H9 (cell line): Measurements from ENCODE around the gene FTH1. TPM values are rescaled to one million over a fixed set of nuclear protein-coding genes. Genes with fewer than 3 reads are reported as not detected.

Experiments
- DNase-seq: peaks from one replicate; pipeline ENCODE4 v3.0.0-alpha.2; 2017
- H2AFZ ChIP-seq: one replicate; pipeline ENCODE4 v1.6.1; 2013; ENCODE audit warnings: mild to moderate bottlenecking, low read length, control low read depth, moderate library complexity
- H2AK5ac ChIP-seq: 2 replicates; pipeline ENCODE4 v1.6.1; 2013; ENCODE audit warnings: low read length, control low read depth, mixed read lengths; ENCODE audit not compliant: insufficient read length
- H2BK120ac ChIP-seq: one replicate; pipeline ENCODE4 v1.6.1; 2013; ENCODE audit warnings: low read depth, mild to moderate bottlenecking, low read length, control low read depth, inconsistent platforms; ENCODE audit not compliant: poor library complexity, severe bottlenecking
- H2BK12ac ChIP-seq: 2 replicates; pipeline ENCODE4 v1.6.1; 2013; ENCODE audit warnings: low read length, control low read depth, mixed read lengths, low read depth; ENCODE audit not compliant: insufficient read length
- H2BK15ac ChIP-seq: 2 replicates; pipeline ENCODE4 v1.6.1; 2013; ENCODE audit warnings: low read depth, low read length, control low read depth
- H2BK20ac ChIP-seq: one replicate; pipeline ENCODE4 v1.6.1; 2013; ENCODE audit warnings: low read depth, mild to moderate bottlenecking, low read length, control low read depth, inconsistent platforms; ENCODE audit not compliant: poor library complexity, severe bottlenecking
- H2BK5ac ChIP-seq: 2 replicates; pipeline ENCODE4 v1.6.1; 2013; ENCODE audit warnings: low read length, control low read depth, mixed read lengths; ENCODE audit not compliant: insufficient read length
- H3K14ac ChIP-seq: 2 replicates; pipeline ENCODE4 v1.6.1; 2013; ENCODE audit warnings: low read length, control low read depth; ENCODE audit not compliant: insufficient read depth
- H3K18ac ChIP-seq: 2 replicates; pipeline ENCODE4 v1.6.1; 2013; ENCODE audit warnings: low read depth, mild to moderate bottlenecking, mixed read lengths, low read length, control low read depth; ENCODE audit not compliant: insufficient read length
- H3K23ac ChIP-seq: 2 replicates; pipeline ENCODE4 v1.6.1; 2013; ENCODE audit warnings: low read length, control low read depth, mixed read lengths, low read depth; ENCODE audit not compliant: insufficient read length
- H3K23me2 ChIP-seq: 2 replicates; pipeline ENCODE4 v1.6.1; 2013; ENCODE audit warnings: low read depth, mild to moderate bottlenecking, mixed read lengths, low read length, control low read depth; ENCODE audit not compliant: insufficient read length, poor library complexity, severe bottlenecking
- H3K27ac ChIP-seq: 2 replicates; pipeline ENCODE4 v1.5.1; 2013; ENCODE audit warnings: low read length, control low read depth, mixed read lengths, low read depth; ENCODE audit not compliant: insufficient read length
- H3K27me3 ChIP-seq: 2 replicates; pipeline ENCODE4 v1.6.1; 2013; ENCODE audit warnings: low read length, control low read depth, inconsistent platforms; ENCODE audit not compliant: insufficient read depth
- H3K4ac ChIP-seq: 2 replicates; pipeline ENCODE4 v1.6.1; 2013; ENCODE audit warnings: low read depth, mild to moderate bottlenecking, control low read depth, inconsistent platforms, low read length, moderate library complexity
- H3K4me1 ChIP-seq: 2 replicates; pipeline ENCODE4 v1.6.1; 2013; ENCODE audit warnings: low read length, control low read depth, inconsistent platforms; ENCODE audit not compliant: insufficient read depth
- H3K4me2 ChIP-seq: 2 replicates; pipeline ENCODE4 v1.6.1; 2013; ENCODE audit warnings: low read length, control low read depth, mixed read lengths; ENCODE audit not compliant: insufficient read length, insufficient read depth
- H3K56ac ChIP-seq: 2 replicates; pipeline ENCODE4 v1.6.1; 2013; ENCODE audit warnings: low read depth, mild to moderate bottlenecking, mixed read lengths, low read length, control low read depth; ENCODE audit not compliant: insufficient read length
- H3K79me1 ChIP-seq: 2 replicates; pipeline ENCODE4 v1.6.1; 2013; ENCODE audit warnings: low read depth, mild to moderate bottlenecking, moderate library complexity, low read length, control low read depth, inconsistent platforms; ENCODE audit not compliant: insufficient read depth, poor library complexity, severe bottlenecking
- H3K79me2 ChIP-seq: 2 replicates; pipeline ENCODE4 v1.6.1; 2013; ENCODE audit warnings: low read length, control low read depth, inconsistent platforms; ENCODE audit not compliant: insufficient read depth
- H3K9ac ChIP-seq: 2 replicates; pipeline ENCODE4 v1.6.1; 2013; ENCODE audit warnings: low read length, control low read depth, mixed read lengths; ENCODE audit not compliant: insufficient read length; ENCODE audit errors: extremely low read depth
- H3K9me3 ChIP-seq: one replicate; pipeline ENCODE4 v1.6.1; 2013; ENCODE audit warnings: low read depth, low read length, inconsistent platforms; ENCODE audit not compliant: control insufficient read depth
- H3T11ph ChIP-seq: one replicate; pipeline ENCODE4 v1.6.1; 2013; ENCODE audit warnings: mild to moderate bottlenecking, low read length, control low read depth, inconsistent platforms
- H4K20me1 ChIP-seq: one replicate; pipeline ENCODE4 v1.6.1; 2013; ENCODE audit not compliant: control insufficient read depth, insufficient read length, insufficient read depth
- H4K5ac ChIP-seq: 2 replicates; pipeline ENCODE4 v1.6.1; 2013; ENCODE audit warnings: low read depth, mild to moderate bottlenecking, mixed read lengths, low read length, control low read depth; ENCODE audit not compliant: insufficient read length
- H4K8ac ChIP-seq: replicated peaks from 2 replicates; pipeline ENCODE4 v1.6.1; 2013; ENCODE audit warnings: low read length, control low read depth, mixed read lengths, low read depth; ENCODE audit not compliant: insufficient read length
- H4K91ac ChIP-seq: 2 replicates; pipeline ENCODE4 v1.6.1; 2013; ENCODE audit warnings: low read depth, mild to moderate bottlenecking, moderate library complexity, mixed read lengths, low read length, control low read depth; ENCODE audit not compliant: insufficient read length
- H3K27ac Mint-ChIP-seq, 3 experiments: 2 replicates in 2 of 3; 3 replicates in 1 of 3; pipeline ENCODE4 v1.8.0; 2020 to 2021; ENCODE audit warnings: mixed read lengths in 3 of 3, mild to moderate bottlenecking in 1 of 3, moderate library complexity in 1 of 3
- H3K27me3 Mint-ChIP-seq: 2 replicates; pipeline ENCODE4 v1.8.0; 2021; ENCODE audit warnings: low read depth, mild to moderate bottlenecking, moderate library complexity, mixed read lengths
- H3K36me3 Mint-ChIP-seq, 3 experiments: 2 replicates in 2 of 3; 3 replicates in 1 of 3; pipeline ENCODE4 v1.8.0; 2020 to 2021; ENCODE audit warnings: low read depth in 3 of 3, mixed read lengths in 3 of 3; ENCODE audit not compliant: insufficient read depth in 1 of 3
- H3K4me1 Mint-ChIP-seq, 2 experiments: 2 replicates each; pipeline ENCODE4 v1.8.0; 2020; ENCODE audit warnings: mixed read lengths in 2 of 2
- H3K4me3 Mint-ChIP-seq, 2 experiments: 2 replicates in 1 of 2; 3 replicates in 1 of 2; pipeline ENCODE4 v1.8.0; 2020 to 2021; ENCODE audit warnings: mild to moderate bottlenecking in 2 of 2, mixed read lengths in 2 of 2, moderate library complexity in 1 of 2
- H3K9me3 Mint-ChIP-seq, 2 experiments: 2 replicates in 1 of 2; 3 replicates in 1 of 2; pipeline ENCODE4 v1.8.0; 2020; ENCODE audit warnings: mild to moderate bottlenecking in 2 of 2, mixed read lengths in 2 of 2, moderate library complexity in 1 of 2
- WGBS: extraction: QIAGEN DNeasy Blood & Tissue Kit; methylation state at CpG from one replicate; pipeline ENCODE4 v1.1.7; 2013; ENCODE audit warnings: missing lambda C conversion rate, low lambda C conversion rate, mixed read lengths; ENCODE audit not compliant: insufficient read length; ENCODE audit errors: extremely low coverage; 5-methylcytosine and 5-hydroxymethylcytosine counted together
- total RNA-seq: library from RNA; stranded (reverse); gene quantifications from 2 replicates; pipeline ENCODE4 v1.2.1, GENCODE V29; 2021
- TF ChIP-seq, protein P1 (sequence below): fragments of 200-600 bp; sonication (generic); conservative IDR thresholded peaks from 3 replicates; pipeline ENCODE4 v1.8.0; 2021; ENCODE audit warnings: antibody characterized with exemption, mild to moderate bottlenecking

The FTH1 gene
- total RNA-seq, 1 experiment from 2014 or later: 1,505 TPM

DNA sequence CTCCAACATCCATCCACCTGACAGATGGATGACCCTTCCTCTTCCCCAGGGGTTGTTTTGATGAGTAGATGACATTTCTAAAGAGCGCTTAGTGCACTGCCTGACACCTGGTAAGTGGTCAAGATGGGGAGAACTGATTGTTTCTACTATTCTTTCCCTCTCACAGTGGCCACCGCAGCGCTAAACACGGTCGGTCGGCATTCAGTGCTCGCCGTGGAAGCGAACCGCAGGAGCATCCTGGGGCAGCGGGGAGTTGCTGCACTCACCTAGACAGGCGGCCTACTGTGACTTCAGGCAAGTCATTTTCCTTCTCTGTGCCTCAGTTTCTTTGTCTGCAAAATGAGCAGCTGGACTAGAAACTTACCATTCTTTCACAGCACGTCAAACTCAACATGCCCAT, 22.2 kb downstream of the FTH1 start:
- no peak overlapping the region for H3K56ac ChIP-seq

More for the DNA sequence above, 22.2 kb downstream of the FTH1 start:
- H3K9ac ChIP-seq: no peak overlapping the region
- H3K9me3 Mint-ChIP-seq: no peaks in the 10 kb centered on the region; a peak in 1 of 5 replicates
- no peak overlapping the region for H3K18ac ChIP-seq
- no peak overlapping the region for H3K27ac ChIP-seq
- no peaks in the 10 kb centered on the region for H3K79me1 ChIP-seq
- no peak overlapping the region for H3K14ac ChIP-seq
- no peaks in the 10 kb centered on the region for H3K79me2 ChIP-seq
- peaks cover 0 to 16% of the 10 kb centered on the region in 2 experiments; a peak in 3 of 4 replicates for H3K4me1 Mint-ChIP-seq
- no peak overlapping the region for H4K8ac ChIP-seq
- no peak overlapping the region for H2AFZ ChIP-seq
- DNase-seq: no peak
- H2BK12ac ChIP-seq: no peak overlapping the region
- no peak overlapping the region for H3T11ph ChIP-seq
- H3K23ac ChIP-seq: no peak overlapping the region
- no peak overlapping the region for H3K4me2 ChIP-seq
- H4K91ac ChIP-seq: no peak overlapping the region
- no peaks in the 10 kb centered on the region for H3K9me3 ChIP-seq
- H2BK15ac ChIP-seq: no peak overlapping the region
- H3K4me3 Mint-ChIP-seq: no peak overlapping the region
- no peak overlapping the region for H4K5ac ChIP-seq
- no peaks in the 10 kb centered on the region for H4K20me1 ChIP-seq
- no peaks in the 10 kb centered on the region for H3K23me2 ChIP-seq
- WGBS: no CpG with 5 or more reads among the region's 13 CpGs
- H2BK20ac ChIP-seq: no peak overlapping the region
- no peak overlapping the region for H3K4ac ChIP-seq
- no peak overlapping the region for H2BK120ac ChIP-seq
- H3K27me3 ChIP-seq: no peaks in the 10 kb centered on the region
- H3K27me3 Mint-ChIP-seq: peaks cover 15% of the 10 kb centered on the region
- no peak overlapping the region for H3K27ac Mint-ChIP-seq
- H3K36me3 Mint-ChIP-seq: no peaks in the 10 kb centered on the region
- no peaks in the 10 kb centered on the region; the same call in 1 of the 2 replicates for H3K4me1 ChIP-seq
- TF ChIP-seq, protein P1, sequence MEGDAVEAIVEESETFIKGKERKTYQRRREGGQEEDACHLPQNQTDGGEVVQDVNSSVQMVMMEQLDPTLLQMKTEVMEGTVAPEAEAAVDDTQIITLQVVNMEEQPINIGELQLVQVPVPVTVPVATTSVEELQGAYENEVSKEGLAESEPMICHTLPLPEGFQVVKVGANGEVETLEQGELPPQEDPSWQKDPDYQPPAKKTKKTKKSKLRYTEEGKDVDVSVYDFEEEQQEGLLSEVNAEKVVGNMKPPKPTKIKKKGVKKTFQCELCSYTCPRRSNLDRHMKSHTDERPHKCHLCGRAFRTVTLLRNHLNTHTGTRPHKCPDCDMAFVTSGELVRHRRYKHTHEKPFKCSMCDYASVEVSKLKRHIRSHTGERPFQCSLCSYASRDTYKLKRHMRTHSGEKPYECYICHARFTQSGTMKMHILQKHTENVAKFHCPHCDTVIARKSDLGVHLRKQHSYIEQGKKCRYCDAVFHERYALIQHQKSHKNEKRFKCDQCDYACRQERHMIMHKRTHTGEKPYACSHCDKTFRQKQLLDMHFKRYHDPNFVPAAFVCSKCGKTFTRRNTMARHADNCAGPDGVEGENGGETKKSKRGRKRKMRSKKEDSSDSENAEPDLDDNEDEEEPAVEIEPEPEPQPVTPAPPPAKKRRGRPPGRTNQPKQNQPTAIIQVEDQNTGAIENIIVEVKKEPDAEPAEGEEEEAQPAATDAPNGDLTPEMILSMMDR: no peak
- no peak overlapping the region for H2AK5ac ChIP-seq
- H2BK5ac ChIP-seq: no peak overlapping the region
